NT2/D1 (cell line): Measurements from ENCODE around the gene CFAP119.

Source experiments
- YY1 ChIP-seq: IDR thresholded peaks from 2 replicates; pipeline ENCODE4 v1.6.1; 2011; ENCODE audit not compliant: insufficient read length, insufficient read depth
- ZNF274 ChIP-seq: IDR thresholded peaks from 2 replicates; pipeline ENCODE4 v1.6.1; 2011; ENCODE audit warnings: mild to moderate bottlenecking, low read depth, low read length

DNA sequence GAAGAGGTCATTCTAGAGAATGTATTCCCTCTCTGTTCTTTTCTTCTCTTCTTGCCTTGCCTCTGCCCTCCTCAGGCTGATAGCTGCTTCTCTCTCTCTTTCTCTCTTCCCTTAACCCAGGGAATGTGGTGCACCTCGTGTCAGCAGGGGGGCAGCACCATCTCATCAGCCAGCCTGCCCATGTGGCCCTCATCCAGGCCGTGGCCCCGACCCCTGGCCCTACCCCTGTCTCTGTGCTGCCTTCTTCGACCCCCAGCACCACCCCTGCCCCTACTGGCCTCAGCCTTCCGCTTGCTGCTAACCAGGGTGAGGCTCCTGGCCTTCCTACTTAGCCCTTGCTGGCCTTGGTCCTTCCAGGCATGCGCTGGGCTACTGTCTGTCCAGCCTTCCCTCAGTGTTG is 39.4 kb downstream of the CFAP119 start:
- no peak for TF ChIP-seq YY1
- no peak for TF ChIP-seq ZNF274
